Mammary epithelial cell (primary cell): ENCODE measurements around the gene HAAO.

Experiments
- EZH2 ChIP-seq: IDR thresholded peaks from 2 replicates; pipeline ENCODE4 v1.6.1; 2012; ENCODE audit warnings: low read length, inconsistent platforms, borderline replicate concordance
- TF ChIP-seq, protein P1 (sequence below), 2 donors: IDR thresholded peaks in 1 of 2; conservative IDR thresholded peaks in 1 of 2; 2 replicates each; pipeline ENCODE4 v1.5.1; 2011 to 2012; ENCODE audit warnings: inconsistent platforms in 2 of 2, low read length in 2 of 2, mild to moderate bottlenecking in 2 of 2, control low read depth in 1 of 2, low read depth in 1 of 2; ENCODE audit not compliant: insufficient read depth in 1 of 2; ENCODE audit errors: extremely low read depth in 1 of 2

DNA sequence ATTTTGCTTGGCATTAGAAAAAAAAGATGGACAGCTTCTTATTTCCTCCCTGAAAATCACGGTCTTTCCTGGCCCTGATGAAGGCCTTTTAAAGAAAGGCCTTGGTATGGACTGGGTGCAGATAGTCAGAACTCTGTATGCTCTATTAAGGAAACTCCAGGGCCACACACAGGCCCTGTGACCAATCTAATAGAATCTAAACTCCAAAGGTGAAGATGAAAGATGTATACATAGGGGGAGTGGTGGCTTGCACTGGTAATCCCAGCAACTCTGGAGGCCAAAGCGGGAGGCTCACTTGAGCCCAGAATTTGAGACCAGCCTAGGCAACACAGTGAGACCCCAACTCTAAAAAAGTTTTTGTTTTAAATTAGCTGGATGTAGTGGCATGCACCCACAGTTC, 65.7 kb downstream of the HAAO start:
- TF ChIP-seq, protein P1, sequence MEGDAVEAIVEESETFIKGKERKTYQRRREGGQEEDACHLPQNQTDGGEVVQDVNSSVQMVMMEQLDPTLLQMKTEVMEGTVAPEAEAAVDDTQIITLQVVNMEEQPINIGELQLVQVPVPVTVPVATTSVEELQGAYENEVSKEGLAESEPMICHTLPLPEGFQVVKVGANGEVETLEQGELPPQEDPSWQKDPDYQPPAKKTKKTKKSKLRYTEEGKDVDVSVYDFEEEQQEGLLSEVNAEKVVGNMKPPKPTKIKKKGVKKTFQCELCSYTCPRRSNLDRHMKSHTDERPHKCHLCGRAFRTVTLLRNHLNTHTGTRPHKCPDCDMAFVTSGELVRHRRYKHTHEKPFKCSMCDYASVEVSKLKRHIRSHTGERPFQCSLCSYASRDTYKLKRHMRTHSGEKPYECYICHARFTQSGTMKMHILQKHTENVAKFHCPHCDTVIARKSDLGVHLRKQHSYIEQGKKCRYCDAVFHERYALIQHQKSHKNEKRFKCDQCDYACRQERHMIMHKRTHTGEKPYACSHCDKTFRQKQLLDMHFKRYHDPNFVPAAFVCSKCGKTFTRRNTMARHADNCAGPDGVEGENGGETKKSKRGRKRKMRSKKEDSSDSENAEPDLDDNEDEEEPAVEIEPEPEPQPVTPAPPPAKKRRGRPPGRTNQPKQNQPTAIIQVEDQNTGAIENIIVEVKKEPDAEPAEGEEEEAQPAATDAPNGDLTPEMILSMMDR (conservative IDR thresholded peaks at IDR 0.05 in 1 of 2, IDR thresholded peaks at IDR 0.05 in 1 of 2; ENCODE audit: extremely low read depth in 1 of 2, insufficient read depth in 1 of 2, low read depth in 1 of 2, low read length in 2 of 2) = no peak
- no peak for TF ChIP-seq EZH2
